Right kidney (tissue), 1 donor: ENCODE measurements around the gene ARHGDIA.

Experiments used
- DNase-seq: peaks from one replicate; pipeline ENCODE4 v3.0.0-alpha.2; 2016

Gene ARHGDIA

DNA sequence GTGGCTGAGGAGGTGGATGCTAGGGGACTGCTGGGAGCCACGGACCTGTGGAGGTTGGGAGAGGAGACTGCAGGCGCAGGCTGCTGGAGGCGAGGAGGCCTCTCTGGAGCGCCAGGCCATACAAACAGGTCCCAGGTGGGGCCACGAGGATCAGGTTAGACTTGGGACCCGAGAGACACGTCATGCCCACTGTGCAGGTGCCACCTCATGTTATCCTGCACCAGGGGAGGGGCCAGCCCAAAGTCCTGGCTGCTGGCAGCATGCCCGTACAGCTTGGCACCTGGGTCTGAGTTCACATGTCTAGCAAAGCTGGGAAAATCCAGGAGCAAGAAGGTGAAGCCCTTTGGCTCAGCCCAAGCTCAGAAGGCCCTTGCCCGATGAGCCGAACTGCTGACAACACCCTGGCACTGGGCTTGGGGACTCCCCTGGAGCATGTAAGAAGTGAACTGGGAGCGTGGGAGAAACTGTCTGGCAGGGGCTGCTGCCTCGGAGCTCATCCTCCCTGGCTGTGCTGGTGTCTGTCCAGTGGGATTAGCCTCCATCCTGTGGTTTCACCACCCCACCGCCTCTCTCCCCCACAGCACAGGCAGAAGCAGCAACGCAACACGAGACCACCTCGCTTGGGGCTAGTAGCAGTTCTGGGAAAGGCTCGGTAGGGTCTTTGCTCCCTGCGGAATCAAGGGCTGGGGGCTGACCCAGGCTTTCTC lies 5.3 kb downstream of the ARHGDIA start:
- DNase-seq: no peak

DNA sequence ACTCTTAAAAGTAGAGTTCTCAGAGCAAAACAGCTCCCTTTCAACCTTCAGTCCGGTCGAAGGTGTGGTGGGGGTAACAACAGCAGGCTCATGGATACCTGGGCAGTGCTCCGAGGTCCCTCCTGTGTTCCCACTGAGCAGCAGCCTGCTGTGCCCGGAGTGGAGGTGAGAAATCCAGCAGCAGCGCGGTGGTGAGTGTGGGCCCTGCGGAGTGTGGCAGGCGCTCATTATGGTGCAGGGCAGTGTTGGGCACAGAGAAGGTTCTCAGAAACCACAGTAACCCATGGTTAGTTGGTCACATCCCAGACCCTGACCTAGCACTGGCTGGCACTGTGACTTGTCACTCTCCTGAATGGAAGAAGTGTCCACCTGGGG lies 5.8 kb downstream of the ARHGDIA start:
- DNase-seq: no peak

GRCh38 chr17:81863833-81864768 lies 7.0 kb downstream of the ARHGDIA start:
- DNase-seq: no peak

DNA sequence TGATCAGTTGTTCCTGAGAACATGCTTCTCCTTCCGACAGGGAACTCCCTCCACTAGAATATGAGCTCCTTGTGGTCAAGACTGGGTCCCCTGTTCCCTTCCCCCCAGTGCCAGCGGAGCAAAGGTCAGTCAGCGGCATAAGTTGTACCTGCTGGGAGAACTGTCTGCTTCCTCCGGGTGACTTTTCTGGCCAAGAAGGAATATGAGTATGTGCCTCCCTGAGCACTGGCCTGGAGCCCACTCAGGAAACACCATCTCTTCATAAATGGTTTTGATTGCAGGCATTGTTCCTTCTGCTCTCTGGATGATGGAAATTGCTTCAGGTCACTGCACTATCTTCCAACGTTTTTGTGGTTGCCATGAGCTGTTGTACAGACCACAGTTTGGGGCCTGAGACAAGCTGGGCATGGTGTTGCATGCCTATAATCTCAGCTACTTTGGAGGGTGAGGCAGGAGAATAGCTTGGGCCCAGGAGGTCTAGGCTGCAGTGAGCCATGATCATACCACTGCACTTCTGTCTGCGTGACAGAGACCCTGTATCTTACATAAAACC lies 7.9 kb downstream of the ARHGDIA start:
- DNase-seq: no peak

- peak; percentile 98 for DNase-seq
Measured at GRCh38 chr17:81860756-81861568, 10.2 kb downstream of the ARHGDIA start.

GRCh38 chr17:81859906-81860755 lies 11.0 kb downstream of the ARHGDIA start, which contains the start of gene P4HB:
P4HB (minus strand) TSS chr17:81860535; CDS start chr17:81860471, 64 bp downstream.
- peak; percentile 88 for DNase-seq

DNA sequence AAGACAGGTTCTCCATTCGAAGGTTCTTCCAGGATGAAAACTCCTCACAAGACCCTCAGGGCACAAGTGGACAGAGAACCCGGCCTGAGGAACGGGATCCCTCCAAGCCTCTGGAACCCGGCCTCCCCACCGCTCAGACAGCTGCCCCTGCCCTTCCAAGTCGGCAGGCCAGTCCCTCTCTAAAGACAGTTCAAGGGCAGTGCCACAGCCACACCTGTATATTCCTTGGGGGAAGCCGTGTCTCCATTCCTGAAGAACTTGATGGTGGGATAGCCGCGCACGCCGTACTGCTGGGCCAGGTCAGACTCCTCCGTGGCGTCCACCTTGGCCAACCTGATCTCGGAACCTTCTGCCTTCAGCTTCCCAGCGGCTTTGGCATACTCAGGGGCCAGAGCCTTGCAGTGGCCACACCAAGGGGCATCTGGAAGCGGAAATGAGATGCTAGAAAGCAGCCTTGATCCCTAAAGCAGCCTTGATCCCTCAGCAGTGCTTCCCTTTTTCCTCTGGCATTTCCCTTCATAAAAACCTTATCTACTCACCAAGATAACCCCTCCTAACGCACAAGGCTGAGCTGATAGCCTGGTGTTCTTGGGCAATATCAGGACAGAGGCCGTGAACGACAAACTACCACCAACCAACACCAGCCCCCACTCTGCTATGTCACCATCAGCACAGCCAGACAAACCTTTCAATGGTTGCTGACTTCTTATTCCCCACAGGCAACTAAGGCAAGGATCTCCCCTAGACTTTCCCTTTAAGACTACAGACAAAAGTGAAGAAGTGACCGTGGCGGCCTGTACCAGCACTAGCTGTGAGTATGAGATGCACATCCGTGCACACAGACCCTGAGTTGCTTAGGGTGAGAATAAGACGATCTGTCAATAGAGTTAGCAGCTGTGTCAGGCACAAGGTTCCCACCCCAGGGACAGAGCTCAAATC lies 11.9 kb downstream of the ARHGDIA start:
- no peak for DNase-seq

DNA sequence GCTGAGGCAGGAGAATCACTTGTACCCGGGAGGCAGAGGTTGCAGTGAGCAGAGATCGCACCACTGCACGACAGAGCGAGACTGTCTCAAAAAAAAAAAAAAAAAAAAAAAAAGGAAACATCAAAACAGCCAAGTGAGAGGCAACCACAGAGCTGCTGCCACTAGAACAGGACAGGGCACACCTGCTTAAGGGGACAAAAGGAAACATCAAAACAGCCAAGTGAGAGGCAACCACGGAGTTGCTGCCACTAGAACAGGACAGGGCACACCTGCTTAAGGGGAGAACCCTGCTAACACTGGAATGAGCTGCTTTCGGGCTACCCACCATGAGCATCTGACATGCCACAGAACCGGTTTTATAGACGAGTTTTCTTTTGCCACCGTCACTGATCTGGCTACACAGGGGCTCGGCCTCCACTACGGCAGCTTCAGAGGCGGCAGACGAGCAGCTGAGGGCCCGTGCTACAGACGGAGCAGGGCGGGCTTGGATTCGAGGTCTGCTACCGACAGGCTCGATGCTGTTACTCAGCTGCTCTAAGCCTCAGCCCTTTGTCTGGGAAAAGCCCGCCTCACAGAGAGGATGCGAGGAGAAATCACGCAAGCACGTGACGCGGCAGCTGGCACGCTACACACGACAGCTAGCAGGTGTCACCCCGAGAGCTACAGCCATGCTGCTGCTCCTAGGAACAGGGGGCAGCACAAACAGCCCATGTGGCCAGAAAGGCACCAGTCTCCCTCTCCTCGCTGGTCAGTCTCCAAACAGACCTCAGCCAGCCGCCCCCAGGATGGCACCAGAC lies 12.8 kb downstream of the ARHGDIA start:
- DNase-seq: no peak

DNA sequence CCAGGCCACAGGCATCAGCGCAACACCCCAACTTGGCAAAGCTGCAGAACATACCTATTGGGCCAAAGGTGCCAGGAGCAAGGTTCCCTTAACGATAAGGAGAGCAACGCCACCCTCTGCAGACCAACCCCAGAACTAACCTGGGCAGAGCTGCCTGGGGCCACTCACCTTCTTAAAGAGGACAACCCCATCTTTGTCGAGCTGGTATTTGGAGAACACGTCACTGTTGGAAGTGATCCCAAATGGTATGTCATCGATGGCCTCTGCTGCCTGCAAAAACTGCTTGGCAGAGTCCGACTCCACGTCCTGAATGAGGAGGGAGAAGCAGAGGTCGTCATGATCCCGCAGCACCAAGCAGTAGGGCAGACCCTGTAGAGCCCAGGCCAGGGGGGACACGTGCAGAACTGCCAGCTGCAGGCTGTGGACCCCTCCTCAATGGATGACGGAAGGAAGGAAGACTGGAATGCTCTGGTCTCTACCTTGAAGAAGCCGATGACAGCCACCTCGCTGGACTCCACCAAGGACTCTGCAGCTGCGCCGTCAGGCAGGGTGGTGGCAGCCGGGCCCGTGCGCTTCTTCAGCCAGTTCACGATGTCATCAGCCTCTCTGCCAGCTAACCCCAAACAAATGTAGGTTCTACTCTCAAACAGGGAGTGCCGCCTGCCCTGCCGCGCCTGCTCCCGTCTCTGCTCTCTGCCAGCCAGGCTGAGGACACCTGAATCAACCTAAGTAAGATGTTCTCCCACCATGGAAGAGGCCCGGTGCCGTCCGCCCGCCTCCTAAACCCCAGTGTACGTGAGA lies 16.0 kb downstream of the ARHGDIA start:
- DNase-seq: no peak

DNA sequence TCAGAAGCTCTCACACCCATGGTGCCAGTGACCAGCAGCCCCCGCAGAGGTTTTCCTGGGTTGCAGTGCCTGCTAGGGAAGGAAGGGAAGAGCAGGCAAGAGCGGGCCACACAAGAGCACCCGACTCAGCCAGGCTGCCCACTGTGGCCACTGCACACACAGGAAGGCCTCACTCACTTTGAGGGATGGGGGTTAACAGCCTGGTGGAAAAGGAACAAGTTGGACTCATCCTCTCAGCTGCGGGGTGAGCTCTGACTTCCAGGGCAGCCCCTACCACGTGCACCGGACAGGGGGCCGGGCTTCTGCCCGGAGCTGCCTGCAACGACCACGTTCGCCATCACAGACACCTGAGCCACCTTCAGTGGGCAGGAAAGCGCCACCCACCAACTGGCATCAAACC lies 18.9 kb downstream of the ARHGDIA start:
- DNase-seq: no peak

GRCh38 chr17:81851423-81851822 lies 19.7 kb downstream of the ARHGDIA start:
- no peak for DNase-seq

DNA sequence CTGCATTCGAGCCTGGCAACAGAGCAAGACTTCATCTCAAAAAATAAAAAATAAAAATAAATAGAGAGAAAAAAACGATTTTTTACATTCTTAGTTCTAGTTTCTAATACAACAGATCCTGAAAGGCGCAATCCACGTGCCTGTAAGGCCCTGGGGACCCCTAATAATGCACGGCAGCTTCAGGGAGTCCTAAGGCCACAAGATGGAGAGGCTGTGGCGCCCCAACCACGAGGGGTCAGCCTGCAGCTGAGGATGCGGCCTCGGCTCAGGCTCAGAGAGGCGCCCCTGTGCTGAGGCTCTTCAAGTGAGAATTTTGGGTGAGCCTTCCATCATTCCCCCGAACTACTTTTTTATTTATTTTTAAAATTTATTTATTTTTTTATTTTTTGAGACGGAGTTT lies 21.7 kb downstream of the ARHGDIA start:
- DNase-seq: no peak

DNA sequence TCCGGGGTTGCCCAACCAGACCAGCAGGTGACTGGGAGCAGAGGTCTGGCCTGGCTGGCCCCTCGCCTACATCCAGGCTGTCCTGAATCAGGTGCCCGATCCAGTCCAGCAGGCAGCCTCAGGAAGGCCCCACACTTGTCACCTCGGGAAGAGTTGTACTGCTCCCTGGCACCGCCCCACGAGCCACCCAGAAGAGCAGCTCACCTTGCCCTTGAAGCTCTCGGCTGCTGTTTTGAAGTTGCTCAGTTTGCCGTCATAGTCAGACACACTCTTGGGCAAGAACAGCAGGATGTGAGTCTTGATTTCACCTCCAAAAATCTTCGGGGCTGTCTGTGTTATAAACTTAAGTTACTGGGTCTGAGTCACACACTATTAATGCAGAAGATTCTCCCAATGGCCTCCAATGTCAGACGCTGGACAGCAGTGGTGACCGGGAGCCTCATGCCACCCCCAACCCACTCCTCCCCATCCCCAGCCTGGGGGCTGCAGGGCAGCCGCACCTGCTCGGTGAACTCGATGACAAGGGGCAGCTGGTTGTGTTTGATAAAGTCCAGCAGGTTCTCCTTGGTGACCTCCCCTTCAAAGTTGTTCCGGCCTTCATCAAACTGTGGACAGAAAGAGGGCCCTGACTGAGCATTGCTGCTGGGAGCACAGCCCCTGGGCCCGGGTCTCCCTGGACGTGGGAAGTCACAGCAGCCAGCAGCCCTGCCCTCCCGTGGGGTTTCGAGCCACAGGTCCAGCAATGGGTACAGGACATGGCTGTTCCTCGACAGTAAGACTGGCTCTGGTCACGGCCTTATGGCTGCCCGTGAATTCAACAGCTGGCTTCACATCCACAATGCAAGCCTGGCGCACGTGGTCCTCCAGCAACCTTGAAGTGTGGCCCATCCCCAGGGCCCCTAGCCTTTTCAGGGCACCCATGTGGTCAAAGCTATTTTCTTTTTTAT lies 24.1 kb downstream of the ARHGDIA start:
- DNase-seq: no peak

- no peak for DNase-seq
Measured at GRCh38 chr17:81845881-81846742, 25.0 kb downstream of the ARHGDIA start.

DNA sequence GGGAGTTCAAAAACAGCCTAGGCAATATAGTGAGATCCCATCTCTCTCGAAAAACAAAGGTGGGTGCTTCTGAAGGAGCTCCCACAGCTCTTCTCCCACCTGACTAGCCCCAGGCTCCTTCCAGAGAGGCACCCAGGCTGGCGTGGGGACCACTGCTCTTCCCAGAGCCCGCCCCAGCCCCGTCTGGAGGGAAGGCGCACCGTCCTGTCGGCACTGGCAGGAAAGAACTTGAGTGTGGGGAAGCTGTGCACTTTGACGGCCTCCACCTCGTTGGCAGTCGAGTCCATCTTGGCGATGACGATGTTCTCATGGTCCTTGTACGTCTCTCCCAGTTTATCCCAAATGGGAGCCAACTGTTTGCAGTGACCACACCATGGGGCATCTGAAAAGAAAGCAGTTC lies 25.8 kb downstream of the ARHGDIA start:
- DNase-seq: no peak

GRCh38 chr17:81844887-81845286 lies 26.2 kb downstream of the ARHGDIA start:
- no peak for DNase-seq
